ENCODE data around the gene TMEM170B. TPM values are rescaled to one million over a fixed set of nuclear protein-coding genes. Genes with fewer than 3 reads are reported as not detected.
A peak's percentile ranks its signal among the peaks of the same experiment; 100 is the strongest.

Gene TMEM170B
- total RNA-seq, 1 donor from 2014 or later, result 8.5 TPM

DNA sequence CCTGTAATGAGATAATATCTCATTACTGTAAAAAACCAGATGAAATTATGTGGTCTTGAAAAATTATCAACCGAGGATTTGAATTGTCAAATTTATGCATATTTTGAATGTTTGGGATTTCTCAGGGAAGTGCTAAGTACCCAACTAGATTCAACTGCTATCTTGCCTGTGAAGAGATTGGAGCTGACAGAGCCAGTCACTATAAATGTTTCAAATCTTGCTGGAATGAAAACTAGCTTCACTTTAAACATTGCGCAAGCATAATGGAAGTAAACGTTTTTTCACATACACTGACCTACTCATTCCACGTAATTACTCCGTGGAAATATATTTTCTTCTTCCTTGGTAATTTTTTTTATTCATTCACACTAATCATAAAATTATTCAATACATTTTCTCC, 46.7 kb downstream of the TMEM170B start:
- no peak for DNase-seq (ENCODE audit: low read depth)

DNA sequence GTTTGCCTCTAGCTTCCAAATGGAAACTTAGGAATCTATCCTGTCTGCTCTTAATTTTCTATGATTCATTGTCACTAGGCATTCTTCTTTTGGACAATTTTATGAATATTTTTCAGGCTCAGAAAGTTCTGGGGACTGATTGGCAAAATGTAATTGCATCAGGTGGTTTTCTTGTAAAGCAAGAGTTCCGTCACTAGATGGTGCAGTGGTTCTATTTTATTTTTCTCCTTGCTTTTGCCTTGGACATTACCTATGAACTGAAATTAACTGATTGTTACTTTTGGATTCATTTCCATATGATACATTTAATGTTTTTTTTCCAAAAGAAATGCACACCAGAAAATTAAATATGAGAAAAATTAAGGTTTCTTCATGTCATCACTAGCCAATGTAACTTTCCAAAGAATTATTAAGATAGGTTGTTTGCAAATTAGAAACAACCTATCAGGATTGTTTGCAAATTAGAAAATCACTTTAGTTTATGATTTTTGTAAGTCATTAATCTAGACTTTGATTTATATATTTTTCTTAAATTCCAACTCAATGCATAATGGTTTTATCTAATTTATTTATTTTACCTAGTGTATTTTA, 48.0 kb downstream of the TMEM170B start:
- peak; percentile 74 for DNase-seq (ENCODE audit: low read depth)

DNA sequence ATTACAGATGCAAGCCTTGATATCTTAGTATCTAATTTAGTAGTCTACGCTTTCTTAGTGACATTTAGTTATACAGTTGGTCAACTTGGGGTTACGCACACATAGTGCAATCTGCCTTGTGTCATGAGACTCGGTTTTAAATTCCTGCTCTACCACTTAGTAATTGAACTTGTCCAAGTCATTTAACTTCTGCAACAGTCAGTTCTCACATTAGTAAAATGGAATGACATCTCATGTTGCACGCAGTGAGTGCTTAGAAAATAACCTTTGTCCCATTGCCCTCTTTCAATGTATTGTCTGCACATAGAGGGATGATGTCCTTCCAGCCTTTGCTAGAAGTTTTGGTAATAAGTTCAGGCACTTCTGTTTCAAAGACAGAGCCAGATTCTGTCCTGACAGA, 48.6 kb downstream of the TMEM170B start:
- DNase-seq (ENCODE audit: low read depth), result no peak

DNA sequence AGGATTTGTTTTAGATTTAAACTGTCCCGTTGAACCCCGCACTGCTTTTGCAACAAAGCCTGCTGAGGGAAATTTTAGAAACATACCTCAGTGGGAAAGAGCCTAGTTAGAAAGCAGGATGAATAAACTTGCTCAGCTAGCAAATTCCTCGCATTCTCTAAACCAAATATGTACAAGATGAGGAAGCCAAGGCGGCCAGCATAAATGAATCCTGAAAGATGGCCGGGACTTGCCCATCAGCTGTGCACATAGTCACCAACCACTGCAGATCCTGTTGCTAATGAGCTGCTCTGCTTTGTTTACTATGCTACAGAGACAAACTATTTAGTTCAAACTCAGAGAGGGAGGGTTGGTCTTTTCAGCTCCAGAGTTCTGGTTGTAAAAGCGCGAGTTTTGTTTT, 49.0 kb downstream of the TMEM170B start:
- peak; percentile 91 for DNase-seq (ENCODE audit: low read depth)

DNA sequence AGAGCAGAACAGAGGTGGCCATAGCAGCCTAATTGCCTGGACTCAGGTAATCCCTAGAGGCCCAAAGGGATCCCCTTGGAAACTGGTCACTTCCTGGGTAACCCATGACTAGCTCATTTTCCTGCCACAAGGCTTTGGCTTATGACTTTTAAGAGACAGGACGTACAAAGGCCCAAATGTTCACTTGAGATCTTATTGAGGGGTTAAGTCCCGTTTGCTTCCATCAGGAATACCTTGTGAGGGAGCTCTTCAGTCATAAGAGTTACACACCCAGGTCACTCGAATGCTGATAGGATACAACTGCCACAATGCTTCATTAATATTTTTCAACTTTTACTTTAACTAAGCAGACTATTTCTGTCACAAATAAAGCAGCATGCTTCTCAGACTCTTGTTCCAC, 51.7 kb downstream of the TMEM170B start:
- DNase-seq (ENCODE audit: low read depth), result peak; percentile 21

DNA sequence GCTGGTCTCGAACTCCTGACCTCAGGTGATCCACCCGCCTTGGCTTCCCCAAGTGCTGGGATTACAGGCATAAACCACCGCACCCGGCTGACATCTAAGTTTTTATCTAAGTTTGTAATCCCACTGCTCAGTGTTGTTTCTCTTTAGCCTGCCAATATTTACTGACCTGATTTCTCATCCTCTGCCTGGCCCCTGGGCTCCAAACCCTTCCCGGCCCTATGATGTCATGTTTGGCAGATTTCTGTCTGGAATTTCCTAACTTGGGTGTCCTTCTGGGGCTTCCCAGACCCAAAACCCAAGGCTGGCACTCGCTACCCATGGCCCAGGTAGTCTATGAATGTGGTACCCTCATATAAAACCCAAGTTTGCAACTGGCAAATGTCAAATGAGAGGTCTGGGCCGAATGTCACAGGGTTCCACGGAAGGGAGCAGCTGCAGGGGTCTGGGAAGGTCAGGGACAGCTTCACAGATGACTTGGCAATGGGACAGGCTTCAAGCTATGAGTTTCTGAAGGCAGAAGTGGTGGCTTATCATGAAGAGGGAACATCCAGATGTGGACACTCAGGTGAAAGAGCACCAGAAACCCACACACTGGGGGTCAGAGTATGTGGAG, 54.9 kb downstream of the TMEM170B start:
- peak; percentile 38 for DNase-seq (ENCODE audit: low read depth)

DNA sequence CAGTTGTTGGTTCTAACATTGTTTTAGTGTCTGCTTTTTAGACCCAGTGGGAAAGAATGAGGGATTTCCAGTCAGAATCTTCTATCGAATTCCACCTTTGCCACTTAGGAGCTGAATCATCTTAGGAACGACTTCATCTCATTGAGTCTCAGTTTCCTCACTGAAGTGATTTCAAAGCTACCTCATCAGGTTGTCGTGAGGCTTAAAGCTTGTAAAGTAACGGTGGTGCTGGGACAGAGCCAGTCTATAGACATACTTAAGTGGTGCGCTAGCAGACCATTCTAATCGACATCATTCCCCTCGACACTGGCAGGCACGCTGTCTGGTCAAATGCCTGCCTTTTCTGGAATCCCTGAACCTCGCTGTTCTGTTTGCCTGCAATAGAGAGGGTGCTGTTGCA, 55.5 kb downstream of the TMEM170B start:
- no peak for DNase-seq (ENCODE audit: low read depth)

DNA sequence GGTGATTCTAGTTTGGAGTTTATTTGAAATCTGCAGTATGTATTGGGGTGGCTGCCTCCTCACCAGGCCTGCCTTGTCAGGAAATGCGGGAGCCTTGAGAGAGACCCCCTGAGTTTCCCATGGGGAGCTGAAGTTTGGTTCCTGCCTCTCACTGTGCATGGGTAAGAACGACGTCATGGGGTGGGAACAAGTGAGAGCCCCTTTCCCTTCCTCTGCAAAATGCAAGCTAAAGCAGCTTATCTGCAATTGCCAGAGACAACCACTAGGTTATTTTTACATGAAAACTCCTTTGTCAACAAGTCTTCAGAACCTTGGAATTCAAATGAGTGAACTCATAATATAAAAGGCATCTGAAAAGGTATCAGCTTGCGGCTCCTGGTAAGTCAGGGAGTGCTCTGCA, 58.4 kb downstream of the TMEM170B start:
- no peak for DNase-seq (ENCODE audit: low read depth)

DNA sequence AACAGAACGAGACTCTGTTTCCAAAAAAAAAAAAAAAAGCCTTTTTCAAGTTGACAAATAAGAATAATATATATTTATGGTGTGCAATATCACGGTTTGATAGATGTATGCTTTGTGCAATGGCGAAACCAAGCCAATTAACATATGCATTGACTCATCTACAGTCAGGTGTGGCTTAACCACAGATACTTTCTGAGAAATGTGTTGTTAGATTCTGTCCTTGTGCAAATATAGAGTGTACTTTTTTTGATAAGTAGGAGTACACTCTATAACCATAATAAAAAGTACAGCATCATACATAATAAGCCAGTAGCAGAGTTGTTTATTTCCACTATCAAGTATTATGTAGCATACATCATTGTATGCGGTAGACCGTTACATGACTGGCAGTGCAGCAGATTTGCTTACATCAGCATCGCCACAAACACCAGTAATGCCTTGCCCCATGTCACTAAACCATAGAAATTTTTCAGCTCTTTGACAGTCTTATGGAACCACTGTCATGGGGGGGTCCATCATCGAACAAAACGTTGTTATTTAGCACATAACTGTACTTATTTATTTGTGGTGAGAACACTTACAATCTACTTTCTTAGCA, 59.2 kb downstream of the TMEM170B start:
- no peak for DNase-seq (ENCODE audit: low read depth)

DNA sequence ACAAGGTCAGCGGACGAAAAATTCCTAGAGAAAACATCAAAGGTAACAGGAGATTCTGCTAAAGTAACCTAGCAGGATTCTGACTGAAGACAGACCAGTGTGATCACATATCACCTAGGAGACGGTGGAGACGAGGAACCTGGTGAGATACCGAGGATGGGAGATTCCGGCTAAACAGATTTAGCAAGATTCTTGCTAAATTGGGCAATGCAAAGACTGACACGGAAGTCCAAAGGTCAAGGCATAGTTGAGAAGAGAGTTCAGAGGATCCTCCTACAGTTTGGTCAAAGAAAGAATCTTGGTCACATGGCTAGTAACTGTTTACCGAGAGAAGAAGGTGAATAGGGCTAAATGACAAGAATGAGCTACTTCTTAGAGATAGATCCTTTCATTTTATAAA, 61.1 kb downstream of the TMEM170B start:
- DNase-seq (ENCODE audit: low read depth), result no peak

DNA sequence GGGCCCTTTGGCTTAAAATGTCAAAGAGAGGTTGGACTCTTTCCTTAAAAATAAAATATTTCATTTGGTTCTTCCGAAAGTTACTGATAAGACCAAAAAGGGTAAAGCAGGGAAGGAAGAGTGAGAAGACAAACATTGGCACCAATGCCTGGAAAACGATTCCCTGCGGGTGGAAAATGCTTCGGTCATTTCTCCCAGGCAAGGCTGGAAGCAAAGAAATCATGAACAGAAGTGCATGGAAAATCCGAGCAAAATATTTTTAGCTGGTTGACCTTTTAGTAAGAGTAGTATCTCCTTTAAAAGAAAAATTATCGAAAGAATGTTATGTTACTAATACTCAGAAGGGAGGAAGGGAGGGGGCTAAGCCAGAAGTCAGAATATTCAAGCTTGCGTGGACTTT, 62.7 kb downstream of the TMEM170B start:
- no peak for DNase-seq (ENCODE audit: low read depth)

DNA sequence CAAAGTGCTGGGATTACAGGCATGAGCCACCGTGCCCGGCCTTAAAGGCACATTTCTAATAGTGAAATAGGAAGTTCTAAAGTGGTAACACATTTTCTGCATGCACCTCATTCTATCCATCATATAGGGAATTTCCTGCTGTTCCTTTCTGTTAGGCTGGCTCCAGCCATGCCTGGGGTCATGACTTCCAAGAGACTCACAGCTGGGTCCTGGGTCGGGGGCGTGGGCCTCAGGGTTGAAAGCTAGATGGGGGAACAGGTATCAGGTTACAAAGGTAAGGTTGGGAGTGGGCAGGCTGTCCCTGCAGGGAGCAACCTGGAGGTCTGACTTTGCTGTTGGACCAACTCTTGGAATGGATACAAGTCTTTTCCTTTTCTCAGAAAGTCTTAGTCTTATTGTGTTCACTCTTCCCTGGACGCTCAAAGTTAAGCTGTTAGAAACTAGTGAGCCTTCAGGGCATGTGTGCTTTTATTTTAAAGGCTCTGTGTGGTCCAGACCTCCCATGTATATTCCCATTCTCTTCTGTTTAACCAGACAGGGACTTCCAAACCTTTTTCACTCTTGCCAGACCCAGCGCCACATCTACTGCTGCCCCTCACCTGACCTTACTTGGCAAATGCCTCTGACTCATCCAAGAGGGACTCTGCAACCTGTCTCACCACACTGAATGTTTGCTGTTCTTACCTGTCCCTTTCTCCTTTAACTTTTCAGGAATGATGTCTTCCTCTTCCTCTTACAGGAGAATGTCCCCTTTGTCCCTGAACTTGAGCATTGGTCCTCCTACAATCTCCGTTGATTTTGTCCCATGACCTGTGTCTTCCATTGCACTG, 64.4 kb downstream of the TMEM170B start:
- no peak for DNase-seq (ENCODE audit: low read depth)

DNA sequence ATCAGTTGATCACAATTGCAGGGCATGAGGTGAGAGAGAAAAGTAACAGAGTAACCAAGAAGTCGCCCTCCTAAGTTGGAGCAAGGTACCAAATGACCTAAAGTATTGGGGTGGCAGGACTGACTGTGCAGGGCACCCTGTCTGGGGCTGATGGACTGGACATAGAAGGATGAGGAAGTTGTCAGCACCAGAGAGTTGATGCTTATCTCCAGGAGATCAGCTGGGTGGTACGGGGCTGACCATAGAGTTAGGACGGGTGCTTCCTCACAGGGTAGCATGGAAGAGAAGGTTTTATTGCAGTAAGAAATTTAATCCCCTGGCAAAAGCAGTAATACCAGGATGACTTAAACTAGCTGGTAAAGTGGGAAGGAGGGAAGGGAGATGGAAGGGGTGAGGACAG, 66.7 kb downstream of the TMEM170B start:
- DNase-seq (ENCODE audit: low read depth), result no peak

DNA sequence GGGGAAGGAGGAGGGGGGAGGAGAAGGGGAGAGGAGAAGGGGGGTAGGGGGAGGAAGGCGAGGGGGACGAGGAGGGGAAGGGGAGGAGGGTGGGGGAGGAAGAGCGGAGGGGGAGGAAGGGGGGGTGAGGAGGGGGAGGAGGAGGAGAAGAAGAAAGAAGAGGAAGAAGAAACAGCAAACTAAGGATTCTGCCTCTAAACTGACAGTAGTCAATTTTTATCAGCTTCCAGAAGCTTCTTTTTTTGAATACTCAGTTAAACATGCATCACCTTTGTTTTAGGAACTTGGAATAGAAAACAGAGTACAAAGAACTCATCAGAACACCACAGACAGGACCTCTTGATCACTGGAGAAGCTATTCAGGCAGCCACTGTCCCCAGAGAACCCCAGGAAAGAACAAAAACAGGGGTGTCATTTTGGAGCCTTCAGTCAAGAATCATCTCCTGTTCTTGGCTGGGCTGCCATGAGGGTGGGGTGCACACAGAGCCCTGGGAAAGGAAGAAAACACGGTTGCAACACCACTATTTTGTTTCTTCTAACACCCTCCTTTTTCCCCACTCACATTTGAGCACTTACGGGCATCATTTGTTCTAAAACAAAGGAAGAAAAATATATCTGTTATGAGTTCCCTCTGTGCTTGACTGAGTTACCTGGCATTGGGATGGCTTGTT, 67.4 kb downstream of the TMEM170B start:
- no peak for DNase-seq (ENCODE audit: low read depth)

DNA sequence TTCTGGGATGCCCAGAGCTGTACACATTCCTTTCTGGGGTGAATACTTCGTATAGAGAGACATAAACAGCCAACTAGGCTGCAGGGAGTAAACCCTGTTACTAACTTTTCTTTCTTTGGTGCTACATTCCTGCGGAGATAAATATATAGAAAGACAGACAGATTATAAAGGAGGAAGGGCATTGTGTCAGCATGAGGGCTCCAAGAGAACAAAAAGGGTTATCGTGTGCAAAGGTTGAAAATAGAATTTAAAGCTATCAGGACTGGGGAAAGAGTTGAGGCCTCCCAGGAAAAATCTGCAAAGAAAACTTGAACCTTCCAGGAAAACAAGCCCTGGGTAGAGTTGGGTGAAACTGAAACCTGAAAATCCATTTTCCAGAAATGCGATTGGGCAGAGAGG, 68.0 kb downstream of the TMEM170B start:
- no peak for DNase-seq (ENCODE audit: low read depth)

DNA sequence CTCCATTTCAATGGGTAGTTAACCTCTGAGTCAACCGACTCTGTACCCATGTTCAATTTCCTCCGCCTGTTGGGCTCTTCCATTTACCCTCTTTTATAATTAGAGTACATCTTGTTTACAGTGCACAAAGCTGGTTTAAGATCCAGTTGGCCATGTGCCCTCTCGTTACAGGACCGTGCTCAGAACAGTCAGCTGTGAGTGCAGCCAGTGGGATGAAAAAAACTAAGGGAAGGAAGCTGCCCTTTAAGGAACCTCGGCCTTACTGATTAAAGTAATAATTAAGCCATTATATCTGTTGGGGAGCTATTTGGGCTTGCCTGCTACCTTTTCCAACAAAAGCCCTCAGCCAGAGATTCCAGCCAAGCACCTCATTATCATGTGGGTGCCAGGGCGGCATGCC, 68.8 kb downstream of the TMEM170B start:
- DNase-seq (ENCODE audit: low read depth), result no peak

DNA sequence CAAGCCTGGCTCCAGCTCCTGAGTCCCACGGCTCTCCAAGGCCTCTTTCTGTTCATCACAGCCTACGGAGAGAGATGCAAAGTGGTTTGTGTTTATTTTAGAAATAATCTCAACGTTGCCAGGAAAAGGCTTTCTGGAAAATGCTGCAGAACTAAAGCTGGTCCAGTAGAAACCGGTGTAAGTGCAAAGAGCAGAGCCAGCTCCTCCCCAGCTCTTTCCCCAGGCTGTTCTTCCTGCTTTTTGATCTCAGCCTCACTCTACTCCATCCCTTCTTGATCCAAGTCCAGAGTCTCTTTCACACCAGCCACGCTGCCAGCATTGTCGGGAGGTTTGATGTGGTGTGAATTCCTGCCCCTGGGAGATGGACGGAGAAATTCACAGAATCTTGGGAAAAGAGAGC, 69.8 kb downstream of the TMEM170B start:
- DNase-seq (ENCODE audit: low read depth), result no peak

DNA sequence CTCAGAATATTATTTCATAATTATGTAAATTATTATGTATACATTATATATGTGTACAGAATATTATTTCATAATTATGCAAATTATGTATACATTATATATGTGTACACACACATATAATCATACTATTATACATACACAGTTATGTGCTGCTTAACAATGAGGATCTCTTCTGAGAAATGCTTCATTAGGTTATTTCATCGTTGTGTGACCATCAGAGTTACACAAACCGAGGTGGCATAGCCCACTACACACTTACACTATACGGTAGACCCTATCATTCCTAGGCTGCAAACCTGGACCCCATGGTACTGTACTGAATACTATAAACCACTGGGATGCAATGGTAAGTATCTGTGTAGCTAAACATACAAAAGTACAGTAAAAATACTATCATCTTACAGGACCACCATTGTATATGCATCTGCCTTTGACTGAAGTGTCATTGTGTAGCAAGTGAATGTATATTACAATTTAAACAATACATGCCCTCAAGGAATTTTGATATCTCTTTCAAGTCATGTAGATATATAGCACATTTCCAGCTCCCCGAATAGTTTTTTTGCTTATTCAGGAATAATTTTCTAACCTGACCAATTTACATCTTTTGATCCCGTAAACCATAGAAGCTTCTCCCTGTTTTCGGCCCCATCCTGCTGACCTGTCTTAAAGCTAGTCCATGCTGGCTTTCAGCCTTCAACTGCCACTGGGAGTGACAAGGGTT, 71.2 kb downstream of the TMEM170B start:
- DNase-seq (ENCODE audit: low read depth), result no peak

DNA sequence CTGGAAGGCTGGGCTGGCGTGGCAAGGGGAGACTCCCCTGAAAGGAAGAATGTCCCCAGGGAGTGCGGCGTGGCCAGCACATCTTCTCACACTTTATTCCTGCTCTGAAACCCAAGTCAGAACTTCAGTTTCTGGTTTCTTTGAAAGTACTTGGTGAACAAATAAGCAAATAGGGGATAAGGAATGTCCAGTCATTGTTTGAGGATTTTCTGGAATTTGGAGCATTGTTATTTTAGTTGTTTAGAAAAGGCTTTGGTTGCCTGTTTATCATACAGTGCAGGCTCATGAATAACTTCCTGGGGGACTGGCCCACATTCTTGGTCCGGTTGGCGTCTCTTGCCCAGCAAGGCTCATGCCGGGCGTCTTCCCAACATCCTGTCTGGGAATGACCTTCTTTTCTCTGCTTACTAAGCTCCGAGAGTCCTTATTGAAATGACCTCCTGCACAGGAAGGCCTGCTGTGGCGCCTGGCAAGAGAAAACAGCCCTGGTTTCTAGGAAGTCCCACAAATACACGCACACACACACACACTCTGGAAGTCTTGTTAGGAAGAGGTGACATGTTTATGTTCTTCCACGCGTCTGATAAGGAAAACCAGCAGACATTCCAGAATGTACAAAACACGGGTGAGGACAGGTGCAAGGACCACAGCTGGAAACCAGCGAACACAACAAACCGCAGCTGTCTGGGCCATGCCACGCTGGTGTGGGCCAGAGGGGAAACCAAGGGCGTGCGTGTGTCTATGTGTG, 71.9 kb downstream of the TMEM170B start:
- peak; percentile 86 for DNase-seq (ENCODE audit: low read depth)

DNA sequence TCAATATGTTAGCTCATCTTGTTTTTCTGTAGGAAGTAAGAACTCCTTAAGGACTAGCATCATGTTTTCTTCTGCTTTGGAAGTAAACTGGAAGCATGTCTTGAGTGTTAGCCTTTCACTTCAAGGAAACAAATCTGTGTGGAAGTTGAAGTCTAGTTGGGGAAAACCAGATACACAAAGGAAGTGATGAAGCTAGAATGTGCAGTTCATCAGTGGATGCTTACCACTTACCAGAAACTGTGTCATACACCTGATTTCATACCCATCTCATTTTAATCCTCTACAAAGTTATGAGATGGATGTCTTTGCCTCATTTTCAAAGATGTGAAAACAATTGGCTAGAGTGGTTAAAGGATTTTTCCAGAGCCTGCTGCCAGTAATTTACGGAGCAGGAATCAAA, 75.8 kb downstream of the TMEM170B start:
- no peak for DNase-seq (ENCODE audit: low read depth)

Measured in myocyte (in vitro differentiated cells).